ENCODE measurements around the gene JPH3.
"Not testable (repeated sequence)": the region's sequence is repeated elsewhere in the genome, so short reads cannot be mapped to it uniquely, and the experiment has no call there.

The JPH3 gene

DNA sequence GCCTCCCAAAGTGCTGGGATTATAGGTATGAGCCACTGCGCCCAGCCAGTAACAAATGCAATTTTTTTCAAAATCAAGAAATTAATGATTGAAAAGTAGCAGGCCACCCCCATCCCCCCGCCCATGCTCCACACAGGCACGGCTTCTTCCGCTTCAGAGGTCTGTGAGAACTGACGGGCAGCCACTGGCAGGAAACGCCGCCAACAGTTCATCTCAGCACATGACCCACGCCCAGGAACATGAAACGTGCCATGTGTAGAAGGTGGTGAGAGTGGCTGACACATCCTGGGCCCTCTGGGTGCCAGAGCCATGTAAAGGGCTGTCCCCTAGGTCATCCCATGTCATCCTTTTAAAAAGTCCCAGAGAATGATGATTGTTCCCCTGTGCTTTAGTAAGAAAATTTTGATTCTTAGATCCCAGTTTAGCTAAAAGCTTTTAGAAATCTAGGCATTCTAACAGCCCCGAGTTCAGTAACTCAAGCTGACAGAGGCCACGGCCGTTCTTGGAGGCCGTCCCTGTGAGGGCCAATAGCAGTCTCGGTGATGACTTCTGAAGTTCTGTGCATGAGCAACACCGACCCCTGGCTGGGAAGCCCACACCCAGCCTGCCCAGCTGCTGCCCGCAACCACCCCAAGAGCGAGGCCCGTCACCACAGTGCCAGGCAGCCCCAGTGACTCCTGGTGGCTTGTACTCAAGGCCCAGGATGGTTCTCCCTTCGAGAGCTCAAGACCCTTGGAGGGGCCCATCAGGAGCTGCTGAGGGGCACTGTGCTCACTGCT is 111.3 kb downstream of the JPH3 start:
- no peak for DNase-seq (ENCODE audit: low read depth in 2 of 2)

DNA sequence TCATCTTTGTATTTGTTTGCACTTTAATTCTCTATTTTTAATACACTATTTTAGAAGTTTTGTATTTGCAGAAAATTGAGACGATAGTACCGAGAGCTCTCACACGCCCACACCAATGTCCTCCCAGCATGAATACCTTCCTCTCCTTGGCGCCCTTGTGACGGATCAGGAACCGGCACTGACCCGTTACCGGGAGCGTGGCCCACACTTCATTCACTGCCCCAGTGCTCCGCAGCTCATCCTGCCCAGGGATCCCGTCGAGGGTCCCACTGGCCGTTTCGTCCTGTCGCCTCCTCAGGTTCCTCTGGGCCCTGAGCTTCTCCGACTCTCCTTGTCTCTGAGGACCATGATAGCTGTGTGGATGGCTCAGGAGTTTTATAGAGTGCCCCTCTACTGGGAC is 112.9 kb downstream of the JPH3 start:
- DNase-seq (ENCODE audit: low read depth in 2 of 2) = no peak

DNA sequence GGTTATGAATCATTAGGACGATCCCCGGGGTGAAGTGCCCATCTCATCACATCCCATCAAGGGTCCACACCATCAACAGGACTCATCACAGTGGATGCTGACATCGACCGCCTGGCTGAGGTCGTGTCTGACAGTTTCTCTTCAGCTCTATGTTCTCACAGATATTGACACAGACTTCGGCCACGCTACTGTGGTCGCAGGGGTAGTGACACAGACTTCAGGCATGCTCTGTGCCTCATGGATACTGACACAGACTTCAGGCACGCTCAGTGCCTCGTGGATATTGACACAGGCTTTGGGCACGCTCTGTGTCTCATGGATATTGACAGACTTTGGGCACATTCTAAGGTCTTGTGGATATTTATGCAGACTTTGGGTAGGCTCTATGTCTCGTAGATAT is 113.3 kb downstream of the JPH3 start:
- DNase-seq (ENCODE audit: low read depth in 2 of 2) = no peak

DNA sequence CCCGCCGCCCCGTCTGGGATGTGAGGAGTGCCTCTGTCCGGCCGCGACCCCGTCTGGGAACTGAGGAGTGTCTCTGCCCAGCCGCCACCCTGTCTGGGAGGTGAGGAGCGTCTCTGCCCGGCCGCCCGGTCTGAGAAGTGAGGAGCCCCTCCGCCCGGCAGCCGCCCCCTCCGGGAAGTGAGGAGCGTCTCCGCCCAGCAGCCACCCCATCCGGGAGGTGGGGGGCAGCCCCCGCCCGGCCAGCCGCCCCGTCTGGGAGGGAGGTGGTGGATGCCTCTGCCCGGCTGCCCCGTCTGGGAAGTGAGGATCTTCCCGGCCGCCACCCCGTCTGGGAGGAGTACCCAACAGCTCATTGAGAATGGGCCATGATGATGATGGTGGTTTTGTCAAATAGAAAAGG is 116.5 kb downstream of the JPH3 start:
- DNase-seq (ENCODE audit: low read depth in 2 of 2) = not testable (repeated sequence)

DNA sequence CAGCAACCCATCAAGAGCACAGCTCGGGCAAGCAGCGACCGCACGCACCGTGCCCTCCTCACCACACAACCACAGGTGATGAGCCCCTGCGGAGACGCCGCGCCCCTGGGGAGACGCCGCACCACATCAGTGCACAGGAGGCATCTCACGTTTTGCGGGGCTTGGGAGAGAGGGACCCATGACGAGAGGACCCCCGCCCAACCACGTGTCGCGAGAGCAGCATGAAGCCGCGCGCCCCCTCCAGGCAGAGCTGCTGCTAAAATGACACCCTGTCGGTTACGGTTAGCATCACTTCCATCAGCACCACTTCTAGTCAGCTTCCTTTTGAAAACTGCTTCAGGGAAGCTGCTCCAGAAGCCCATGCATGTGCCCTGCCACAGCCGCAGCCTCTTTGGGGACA is 118.1 kb downstream of the JPH3 start:
- no peak for DNase-seq (ENCODE audit: low read depth in 2 of 2)

DNA sequence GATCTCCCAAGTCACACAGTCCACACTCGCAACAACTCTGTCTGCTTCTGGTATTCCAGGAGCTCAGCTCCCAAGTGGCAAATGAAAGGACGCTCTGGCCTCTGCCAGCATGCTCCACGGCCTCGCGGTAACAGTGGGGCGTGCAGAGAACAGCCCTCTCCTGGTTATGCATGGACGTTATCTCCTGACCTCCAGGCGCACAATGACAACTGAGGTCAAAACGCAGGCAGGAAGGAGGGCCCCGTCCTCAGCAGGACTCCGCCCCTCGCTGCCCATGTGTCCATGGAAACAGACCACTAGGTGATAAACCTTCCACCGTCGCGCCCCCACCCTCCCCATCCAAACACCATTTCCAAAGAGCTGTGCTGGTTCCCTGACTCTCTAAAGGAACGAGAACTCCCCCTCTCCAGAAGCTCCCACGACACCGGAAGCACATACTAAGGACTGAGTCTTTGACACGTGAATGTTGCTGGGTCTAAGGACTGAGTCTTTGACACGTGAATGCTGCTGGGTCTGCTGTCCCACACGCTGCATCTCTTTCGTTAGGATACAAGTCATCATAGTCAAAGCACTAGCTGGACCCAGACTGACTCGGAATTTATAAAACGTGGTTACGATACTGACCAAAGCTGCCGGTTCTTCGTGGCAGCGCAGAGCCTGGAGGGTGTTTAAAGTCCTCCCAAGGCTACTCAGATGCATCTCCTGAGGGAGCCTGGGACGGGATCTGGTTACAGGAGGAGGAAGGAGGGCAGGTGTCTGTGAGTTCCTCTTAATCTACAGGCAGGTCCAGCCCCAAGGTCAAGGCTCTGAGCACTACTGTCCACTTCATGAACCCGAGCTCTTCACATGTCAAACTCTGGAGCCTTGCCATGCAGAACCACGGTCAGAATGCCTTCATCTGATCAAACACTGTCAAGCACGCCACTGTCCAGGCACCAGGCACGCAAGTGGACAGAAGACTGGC is 119.6 kb downstream of the JPH3 start:
- DNase-seq (ENCODE audit: low read depth in 2 of 2) = no peak

DNA sequence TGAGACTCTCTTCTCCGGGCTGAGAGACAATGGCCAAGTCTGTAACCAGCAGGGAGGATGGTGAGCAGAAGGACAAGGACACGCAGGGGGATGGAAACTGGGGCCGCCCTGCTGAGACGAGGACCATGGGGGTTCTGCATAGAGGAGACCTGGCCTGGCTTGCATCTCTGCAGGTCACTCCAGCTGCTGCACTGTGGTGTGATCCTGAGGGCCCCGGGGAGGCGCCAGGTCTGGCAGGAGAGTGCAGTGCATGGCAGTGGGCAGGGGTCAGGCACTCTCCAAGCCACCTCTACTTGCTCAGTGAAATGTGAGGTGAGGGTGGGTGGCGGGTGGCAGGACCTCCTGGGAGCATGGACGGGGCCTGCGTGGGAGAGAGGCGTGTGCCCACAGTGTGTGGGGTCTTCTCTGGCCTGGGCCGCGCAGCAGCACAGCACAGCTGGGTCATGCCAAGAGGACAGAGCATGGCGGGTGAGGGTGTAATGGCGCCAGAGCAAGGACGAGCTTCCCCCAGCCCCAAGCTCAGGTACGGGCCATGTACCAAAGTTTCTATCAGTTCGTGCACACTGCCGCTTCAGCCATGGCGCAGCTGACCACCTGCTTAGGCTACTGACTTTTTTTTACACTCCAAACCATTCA is 120.4 kb downstream of the JPH3 start:
- DNase-seq (ENCODE audit: low read depth in 2 of 2) = no peak

DNA sequence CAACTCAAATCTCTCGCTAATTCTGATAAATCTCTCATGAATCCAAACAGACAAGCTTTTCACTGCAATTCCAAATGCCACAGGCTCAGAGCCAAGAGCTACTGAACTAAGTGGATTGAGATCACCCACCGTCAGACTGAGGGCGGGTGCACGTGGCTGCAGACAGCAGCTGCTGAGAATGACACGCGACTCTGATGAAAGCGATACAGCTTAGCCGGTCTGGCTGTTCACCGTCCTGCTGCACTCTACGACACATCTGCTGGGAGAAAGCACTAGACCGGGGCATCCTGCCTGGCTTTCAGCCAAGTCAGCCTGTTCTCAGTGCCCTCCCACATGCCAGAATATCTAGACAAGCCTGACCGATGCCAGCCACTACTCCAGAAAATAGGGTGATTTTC is 120.9 kb downstream of the JPH3 start:
- DNase-seq (ENCODE audit: low read depth in 2 of 2) = peak; percentile 12 to 32

DNA sequence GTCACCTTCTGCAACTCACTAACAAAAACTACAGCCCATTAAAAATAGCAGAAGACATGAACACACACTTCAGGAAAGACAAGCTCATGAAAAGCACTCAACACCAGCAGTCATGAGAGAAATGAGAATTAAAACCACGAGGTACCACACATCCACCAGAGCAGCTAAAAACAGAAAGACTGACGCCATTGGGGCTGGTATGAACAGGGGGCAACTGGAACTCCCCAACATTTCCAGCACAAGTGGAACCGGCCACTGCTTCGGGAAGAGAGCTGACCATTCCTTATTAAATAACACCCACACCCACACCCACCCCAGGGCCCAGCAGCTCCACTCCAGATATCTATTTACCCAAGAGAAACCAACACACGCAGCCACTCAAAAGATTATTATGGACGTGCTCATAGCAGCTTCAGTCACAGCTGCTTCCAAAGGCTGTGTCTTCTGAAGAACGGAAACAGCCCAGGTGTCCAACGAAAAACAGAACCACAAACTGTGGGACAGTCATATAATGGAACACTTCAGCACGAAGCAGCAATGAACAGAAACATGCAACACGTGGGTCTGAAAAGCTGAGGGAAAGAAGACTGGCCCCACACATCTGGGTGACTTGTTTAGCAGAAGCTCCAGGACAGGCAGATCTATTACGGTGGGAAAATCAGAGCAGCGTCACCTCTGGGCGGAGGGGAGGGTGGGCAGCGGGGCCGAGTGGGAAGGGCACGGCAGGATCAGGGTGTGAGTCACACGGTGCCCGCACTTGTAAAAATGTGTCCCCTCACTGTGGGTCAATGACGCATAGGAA is 122.4 kb downstream of the JPH3 start:
- DNase-seq (ENCODE audit: low read depth in 2 of 2) = no peak

DNA sequence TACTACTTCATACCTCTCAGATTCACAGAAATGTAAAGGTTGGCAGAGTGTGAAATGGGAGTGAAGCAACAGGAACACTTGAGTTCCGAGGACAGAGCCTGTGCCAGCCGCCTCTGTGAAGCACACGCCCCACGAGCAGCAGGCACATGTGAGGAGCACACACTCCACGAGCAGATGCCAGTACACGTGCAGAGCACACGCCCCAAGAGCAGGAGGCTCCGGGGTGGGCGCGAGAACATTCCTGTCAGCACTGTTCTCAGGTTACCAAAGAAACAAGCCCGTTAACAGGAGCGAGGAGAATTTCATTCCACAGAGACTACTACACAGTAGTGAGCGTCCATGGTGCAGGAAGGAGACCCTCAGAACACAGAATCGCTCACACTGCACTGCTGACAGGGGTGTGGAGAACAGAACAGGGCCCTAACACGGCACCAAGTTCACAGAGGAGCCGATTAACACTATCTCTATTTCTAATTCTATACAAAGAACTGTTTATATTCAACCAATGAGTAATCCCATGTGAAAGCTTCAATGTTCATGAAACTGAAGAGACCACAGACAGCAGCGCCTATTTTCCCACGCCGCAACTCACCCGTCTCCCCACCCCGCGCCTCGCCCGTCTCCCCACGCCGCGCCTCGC is 123.4 kb downstream of the JPH3 start:
- DNase-seq (ENCODE audit: low read depth in 2 of 2) = peak; percentile 20 to 24

DNA sequence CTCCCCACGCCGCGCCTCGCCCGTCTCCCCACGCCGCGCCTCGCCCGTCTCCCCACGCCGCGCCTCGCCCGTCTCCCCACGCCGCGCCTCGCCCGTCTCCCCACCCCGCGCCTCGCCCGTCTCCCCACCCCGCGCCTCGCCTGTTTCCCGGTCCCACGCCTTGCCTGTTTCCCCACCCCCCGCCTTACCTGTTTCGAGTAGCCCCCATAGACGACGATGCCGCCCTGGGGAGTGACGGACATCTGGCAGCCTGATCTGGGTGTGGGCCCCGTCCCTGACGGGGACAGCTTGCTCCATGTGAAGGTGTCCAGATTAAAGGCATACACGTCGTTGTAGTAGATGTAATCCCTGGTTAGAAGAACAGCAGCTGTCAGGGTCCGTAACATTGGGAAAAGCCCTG is 124.3 kb downstream of the JPH3 start:
- DNase-seq (ENCODE audit: low read depth in 2 of 2) = not testable (repeated sequence)

DNA sequence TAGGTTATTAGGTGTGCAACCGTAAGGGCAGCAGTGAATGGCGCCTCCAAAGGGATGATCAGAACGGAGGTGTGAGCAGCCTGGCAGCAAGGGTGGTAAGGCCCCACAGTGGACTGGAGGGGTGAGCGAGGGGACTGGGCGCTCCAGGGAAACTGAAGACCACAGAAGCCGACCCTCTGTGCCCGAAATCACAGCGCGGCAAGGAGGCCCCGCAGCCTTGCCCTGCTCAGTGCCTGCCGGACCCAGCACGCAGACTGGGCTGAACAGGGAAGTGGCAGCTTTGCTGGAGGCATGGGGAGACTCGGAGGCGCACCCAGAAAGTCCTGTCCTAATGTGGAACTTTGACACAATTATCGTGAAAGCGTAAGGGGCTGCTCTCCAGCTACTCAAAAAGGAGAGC is 125.0 kb downstream of the JPH3 start:
- no peak for DNase-seq (ENCODE audit: low read depth in 2 of 2)

DNA sequence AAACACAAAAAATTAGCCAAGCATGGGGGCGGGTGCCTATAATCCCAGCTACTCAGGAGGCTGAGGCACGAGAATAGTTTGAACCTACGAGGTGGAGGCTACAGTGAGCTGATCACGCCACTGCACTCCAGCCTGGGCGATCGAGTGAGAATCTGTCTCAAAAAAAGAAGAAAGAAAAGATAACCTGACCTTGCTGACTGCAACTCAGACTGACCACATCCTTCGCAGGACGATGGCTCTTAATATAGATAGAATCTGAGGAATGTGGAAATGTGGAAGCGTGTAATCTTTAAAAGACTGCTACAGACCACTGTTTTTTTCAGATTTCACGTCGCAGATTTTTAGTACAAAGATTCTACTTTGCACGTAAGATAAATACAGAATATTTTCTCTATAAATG is 125.7 kb downstream of the JPH3 start:
- DNase-seq (ENCODE audit: low read depth in 2 of 2) = no peak

DNA sequence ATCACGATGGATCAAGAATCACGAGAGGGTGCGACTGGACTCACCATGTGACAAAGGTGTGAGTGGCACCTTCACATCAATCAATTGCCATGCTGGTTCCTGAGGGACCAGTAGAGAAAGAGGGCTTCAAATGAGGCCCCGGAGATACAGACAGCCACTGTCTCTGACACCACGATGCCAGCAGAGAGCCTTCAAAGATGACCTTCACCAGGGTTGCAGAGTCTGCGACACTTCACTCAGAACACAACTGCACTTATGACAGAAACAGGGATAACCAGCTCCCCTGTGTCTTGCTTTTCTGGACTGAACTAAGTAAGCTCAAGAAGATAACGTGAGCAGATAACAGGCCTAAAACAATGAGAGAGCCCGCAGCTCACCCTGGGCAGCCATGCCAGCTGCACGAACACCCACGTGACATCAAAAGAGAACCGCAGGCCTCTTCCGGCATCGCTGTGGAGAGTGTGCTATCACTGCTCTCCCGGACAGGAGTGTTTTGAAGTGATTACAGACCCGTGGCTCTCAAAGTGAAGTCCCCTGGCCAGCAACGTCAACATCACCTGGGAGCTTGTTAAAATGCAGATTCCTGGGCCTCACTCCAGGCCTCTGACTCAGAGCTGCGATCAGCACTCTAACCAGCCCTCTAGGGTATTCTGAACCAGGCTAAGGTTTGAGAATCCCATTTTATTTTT is 127.1 kb downstream of the JPH3 start:
- DNase-seq (ENCODE audit: low read depth in 2 of 2) = no peak

DNA sequence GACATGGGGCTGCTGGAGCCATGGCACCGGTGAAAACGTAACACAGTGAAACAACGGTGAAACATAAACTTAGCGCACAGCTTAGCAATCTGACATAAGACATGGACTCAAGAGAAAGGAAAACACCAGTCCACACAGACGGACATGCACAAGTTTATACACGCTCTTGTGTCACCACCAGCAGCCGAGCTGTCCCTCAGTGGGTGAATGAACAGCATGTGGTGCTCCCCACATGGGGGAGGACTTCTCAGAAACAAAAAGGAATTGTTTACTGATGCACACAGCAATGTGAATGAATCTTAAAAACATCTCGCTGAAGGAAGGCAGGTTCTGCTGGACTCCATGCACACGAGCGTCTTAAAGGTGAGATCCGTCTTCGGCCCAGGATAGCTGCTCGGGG is 129.3 kb downstream of the JPH3 start:
- DNase-seq (ENCODE audit: low read depth in 2 of 2) = no peak

DNA sequence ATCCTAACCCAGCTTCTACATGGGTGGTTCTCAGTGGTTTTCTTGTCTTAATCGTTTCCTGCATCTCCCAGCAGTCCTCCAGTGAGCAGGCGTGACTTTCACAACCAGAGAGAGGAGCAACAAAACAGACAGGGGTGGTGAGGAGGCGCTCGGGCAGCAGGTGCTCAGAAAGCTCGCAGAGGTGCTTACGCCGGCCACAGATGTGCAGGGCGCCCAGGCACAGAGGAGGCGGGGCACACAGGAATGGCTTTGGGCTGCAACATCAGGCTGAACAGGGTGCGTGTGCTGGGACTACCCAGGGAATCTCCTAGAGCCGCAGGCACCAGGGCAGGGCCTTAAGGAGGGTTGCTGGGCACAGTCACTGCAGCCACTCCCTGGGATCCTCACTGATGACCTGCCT is 130.9 kb downstream of the JPH3 start:
- DNase-seq (ENCODE audit: low read depth in 2 of 2) = no peak

DNA sequence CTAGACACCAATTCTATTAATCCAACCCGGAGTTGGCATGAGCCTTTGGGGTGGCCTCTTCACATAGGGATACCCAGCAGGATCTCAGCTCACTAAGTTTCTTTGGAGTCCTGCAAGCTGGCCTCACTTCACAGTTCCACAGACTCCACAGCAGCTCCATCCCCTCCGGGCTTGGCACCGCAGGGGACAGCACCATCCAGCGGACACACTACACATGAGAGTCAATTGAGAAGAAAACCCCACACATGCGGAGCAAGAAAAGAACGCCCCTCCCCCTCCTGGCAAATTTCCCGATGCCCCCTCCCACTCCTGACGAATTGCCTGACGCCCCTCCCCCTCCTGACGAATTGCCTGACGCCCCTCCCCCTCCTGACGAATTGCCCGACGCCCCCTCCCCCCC is 132.3 kb downstream of the JPH3 start:
- DNase-seq (ENCODE audit: low read depth in 2 of 2) = no peak

DNA sequence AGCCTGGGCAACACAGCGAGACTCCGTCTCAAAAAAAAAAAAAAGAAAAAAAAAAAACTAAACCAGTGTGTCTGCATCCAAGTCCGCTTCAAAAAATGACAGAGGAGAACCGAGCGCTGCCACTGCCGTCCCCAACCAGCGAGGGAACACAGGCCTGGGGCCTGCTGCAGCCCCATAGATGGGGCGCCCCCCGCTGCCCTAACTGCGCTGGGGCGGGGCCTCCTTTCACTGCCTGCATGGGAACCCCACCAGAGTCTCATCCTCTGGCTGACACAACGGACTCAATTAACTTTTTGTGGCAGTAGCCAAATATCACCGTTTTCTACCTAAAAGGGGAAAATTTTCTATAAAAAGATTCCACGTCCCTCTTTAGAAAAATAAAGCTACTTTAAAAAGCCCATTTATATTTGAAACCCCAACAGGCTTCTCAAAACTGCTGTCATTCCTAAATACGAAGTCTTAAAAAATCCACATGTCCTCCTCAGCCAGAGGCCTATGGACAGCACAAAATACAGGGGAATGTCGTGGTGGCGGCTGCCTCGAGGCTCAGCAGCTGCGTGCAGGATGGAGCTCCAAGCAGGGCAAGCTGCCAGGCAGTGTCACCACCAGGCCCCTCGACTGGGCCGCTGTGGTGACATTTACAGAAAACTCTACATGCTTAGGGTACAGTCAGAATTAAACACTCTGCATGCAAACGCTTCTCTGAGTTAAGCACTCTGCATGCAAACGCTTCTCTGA is 133.1 kb downstream of the JPH3 start:
- DNase-seq (ENCODE audit: low read depth in 2 of 2) = no peak

DNA sequence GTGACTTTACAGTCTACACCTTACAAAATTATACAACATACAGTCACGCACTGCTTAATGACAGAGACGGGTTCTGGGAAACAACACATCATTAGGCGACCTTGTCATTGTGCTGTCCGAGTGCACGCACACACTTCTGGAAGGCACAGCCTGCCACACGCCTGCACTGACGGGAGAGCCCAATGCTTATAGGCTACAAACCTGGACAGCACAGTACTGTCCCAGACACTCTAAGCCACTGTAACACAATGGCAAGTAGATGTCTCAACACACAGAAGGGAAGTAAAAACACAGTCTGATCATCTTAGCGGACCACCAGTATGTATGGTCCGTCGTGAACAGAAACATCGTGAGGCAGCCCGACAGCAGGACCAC is 133.7 kb downstream of the JPH3 start:
- DNase-seq (ENCODE audit: low read depth in 2 of 2) = no peak

DNA sequence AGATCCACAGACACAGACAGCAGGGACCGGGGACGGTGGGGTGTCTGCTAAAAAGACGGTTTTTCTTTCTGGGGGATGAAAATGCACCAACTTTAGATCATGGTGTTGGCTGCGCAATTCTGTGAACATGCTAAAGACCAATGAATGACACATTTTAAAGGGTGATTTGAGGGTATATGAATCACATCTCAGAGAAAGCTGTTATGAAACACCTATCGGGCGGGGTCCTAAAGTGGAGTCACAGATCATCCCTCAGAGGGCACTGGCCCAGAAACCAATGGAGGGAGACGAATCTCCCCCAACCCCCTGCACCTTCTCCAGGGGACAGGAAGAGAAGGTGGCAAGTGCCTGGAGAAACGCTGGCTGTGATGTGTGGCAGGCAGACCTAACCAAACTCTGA is 137.5 kb downstream of the JPH3 start:
- no peak for DNase-seq (ENCODE audit: low read depth in 2 of 2)

Data from fibroblast of skin of left biceps (primary cell).